Mesendoderm (in vitro differentiated cells): ENCODE results near the gene KRTAP19-5. TPM values are rescaled to one million over a fixed set of nuclear protein-coding genes. Genes with fewer than 3 reads are reported as not detected.

Experiments used
- DNase-seq: peaks from one replicate; pipeline ENCODE4 v3.0.0; 2013
- H2AK5ac ChIP-seq: 2 replicates; pipeline ENCODE4 v1.6.1; 2013; ENCODE audit warnings: low read length, inconsistent platforms
- H2BK120ac ChIP-seq: 2 replicates; pipeline ENCODE4 v1.6.1; 2013; ENCODE audit warnings: low read depth, mild to moderate bottlenecking, low read length, moderate library complexity, mixed read lengths
- H2BK15ac ChIP-seq: replicated peaks from 2 replicates; pipeline ENCODE4 v1.6.1; 2013; ENCODE audit warnings: low read depth, mild to moderate bottlenecking, moderate library complexity
- H2BK5ac ChIP-seq: 2 replicates; pipeline ENCODE4 v1.6.1; 2013; ENCODE audit warnings: low read length, inconsistent platforms
- H3K18ac ChIP-seq: 2 replicates; pipeline ENCODE4 v1.6.1; 2013; ENCODE audit warnings: mild to moderate bottlenecking, low read length, mixed read lengths
- H3K23ac ChIP-seq: one replicate; pipeline ENCODE4 v1.6.1; 2013; ENCODE audit warnings: low read length
- H3K27ac ChIP-seq: 2 replicates; pipeline ENCODE4 v1.5.1; 2013; ENCODE audit warnings: low read depth, mild to moderate bottlenecking, inconsistent platforms, low read length, moderate library complexity
- H3K27me3 ChIP-seq: 2 replicates; pipeline ENCODE4 v1.6.1; 2013; ENCODE audit warnings: low read length, control low read depth, mild to moderate bottlenecking, inconsistent platforms; ENCODE audit not compliant: insufficient read depth, poor library complexity
- H3K36me3 ChIP-seq: 2 replicates; pipeline ENCODE4 v1.6.1; 2013; ENCODE audit warnings: low read length, inconsistent platforms; ENCODE audit not compliant: control insufficient read depth, insufficient read depth
- H3K4ac ChIP-seq: one replicate; pipeline ENCODE4 v1.6.1; 2013; ENCODE audit warnings: low read depth, mild to moderate bottlenecking, low read length, moderate library complexity
- H3K4me1 ChIP-seq: 2 replicates; pipeline ENCODE4 v1.6.1; 2013; ENCODE audit warnings: low read depth, low read length, inconsistent platforms; ENCODE audit not compliant: control insufficient read depth
- H3K4me2 ChIP-seq: 2 replicates; pipeline ENCODE4 v1.6.1; 2013; ENCODE audit warnings: low read length
- H3K4me3 ChIP-seq: 2 replicates; pipeline ENCODE4 v1.5.1; 2013; ENCODE audit warnings: mild to moderate bottlenecking, low read length
- H3K56ac ChIP-seq: one replicate; pipeline ENCODE4 v1.6.1; 2013; ENCODE audit warnings: low read length
- H3K79me1 ChIP-seq: 2 replicates; pipeline ENCODE4 v1.6.1; 2013; ENCODE audit warnings: low read length, inconsistent platforms
- H3K79me2 ChIP-seq: 2 replicates; pipeline ENCODE4 v1.6.1; 2013; ENCODE audit warnings: mild to moderate bottlenecking, low read length; ENCODE audit not compliant: control insufficient read depth, insufficient read depth
- H3K9ac ChIP-seq: 2 replicates; pipeline ENCODE4 v1.6.1; 2013; ENCODE audit warnings: low read length, inconsistent platforms
- H4K5ac ChIP-seq: one replicate; pipeline ENCODE4 v1.6.1; 2013; ENCODE audit warnings: low read length
- H4K8ac ChIP-seq: one replicate; pipeline ENCODE4 v1.6.1; 2013; ENCODE audit warnings: low read depth, mild to moderate bottlenecking, control low read depth, low read length, moderate library complexity
- WGBS: extraction: QIAGEN DNeasy Blood & Tissue Kit; methylation state at CpG from one replicate; pipeline ENCODE4 v1.1.7; 2013; ENCODE audit warnings: low lambda C conversion rate, missing lambda C conversion rate; ENCODE audit not compliant: insufficient coverage; ENCODE audit errors: extremely low coverage; 5-methylcytosine and 5-hydroxymethylcytosine counted together
- small RNA-seq: library from polyadenylated mRNA; stranded (forward); fragments of <200 nt; extraction: miRNeasy Mini kit (QIAGEN cat#:217004); gene quantifications from one replicate; pipeline ENCODE3, GENCODE V24; 2013; ENCODE audit not compliant: insufficient read depth

The KRTAP19-5 gene

DNA sequence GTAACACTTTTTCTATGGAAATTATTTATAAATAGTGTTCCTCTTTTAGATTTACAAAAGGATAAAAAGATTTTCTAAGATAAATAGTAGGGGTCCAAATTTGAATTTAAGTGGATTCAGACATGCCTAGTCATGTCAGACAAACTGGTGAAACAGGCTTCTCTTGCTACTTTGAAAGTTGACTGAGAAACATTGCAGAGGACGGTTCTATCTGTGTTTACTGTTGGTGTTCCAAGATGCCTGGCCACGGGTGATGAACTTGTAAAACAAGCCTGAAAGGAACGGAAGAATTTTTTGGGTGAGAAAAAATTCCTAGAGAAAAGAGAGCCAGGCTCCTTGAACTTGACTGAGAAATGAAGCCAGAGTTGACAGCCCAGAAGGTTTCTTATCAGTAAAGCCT lies 23.9 kb downstream of the KRTAP19-5 start:
- Histone ChIP-seq H2AK5ac (no peak overlapping the region), H4K8ac (no peak overlapping the region), H3K79me2 (no peaks in the 10 kb centered on the region), H3K4me3 (no peak overlapping the region), H3K18ac (no peak overlapping the region), H3K4me1 (no peaks in the 10 kb centered on the region), H3K27ac (no peak overlapping the region), H2BK120ac (no peak overlapping the region), H3K4ac (no peak overlapping the region), H3K36me3 (no peaks in the 10 kb centered on the region), H3K4me2 (no peak overlapping the region), H4K5ac (no peak overlapping the region), H3K23ac (no peak overlapping the region), H3K9ac (no peak overlapping the region), H2BK15ac (no peak overlapping the region), H2BK5ac (no peak overlapping the region), H3K56ac (no peak overlapping the region), H3K79me1 (no peaks in the 10 kb centered on the region), H3K27me3 (no peaks in the 10 kb centered on the region)
- DNase-seq, result no peak
- WGBS, result no CpG with 5 or more reads among the region's 3 CpGs

DNA sequence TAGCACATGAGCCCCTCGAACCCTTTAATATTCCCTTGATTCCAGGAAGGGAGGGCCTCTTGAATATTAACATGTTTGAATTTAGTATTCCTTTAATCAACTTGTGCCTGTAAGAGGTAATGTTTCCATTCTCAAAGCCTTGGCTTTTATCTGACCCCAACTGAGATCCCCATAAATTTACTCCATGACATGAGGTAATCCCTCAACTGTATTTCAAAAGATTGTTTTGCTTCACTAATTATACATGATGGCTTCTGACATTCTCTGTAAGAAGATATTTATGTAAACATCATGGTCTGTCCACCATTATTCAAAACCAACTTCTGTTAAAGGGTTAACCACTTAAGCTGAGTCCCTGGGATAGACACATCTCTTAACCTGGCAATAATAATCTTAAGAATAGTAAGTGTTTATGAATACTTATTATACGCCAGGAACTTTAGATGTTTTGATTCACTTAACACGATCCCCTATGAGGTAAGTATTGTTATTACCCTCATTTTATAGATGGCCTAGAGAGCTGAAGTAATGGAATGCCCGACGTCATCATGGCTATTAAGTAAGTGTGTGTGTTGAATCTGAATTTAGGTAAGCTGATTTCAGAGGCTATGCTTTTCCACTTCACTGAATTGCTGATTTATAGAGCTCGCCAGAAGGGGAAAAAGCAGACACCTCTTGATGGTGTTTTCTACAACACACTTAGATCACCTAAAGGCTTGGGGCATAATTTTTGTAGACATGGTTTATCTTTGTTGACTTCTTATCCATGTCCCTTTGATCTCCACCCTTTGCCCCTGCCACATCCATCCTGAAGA lies 32.8 kb downstream of the KRTAP19-5 start:
- H3K9ac ChIP-seq, result no peak overlapping the region
- no peak overlapping the region for H3K4me3 ChIP-seq
- no peak for DNase-seq

DNA sequence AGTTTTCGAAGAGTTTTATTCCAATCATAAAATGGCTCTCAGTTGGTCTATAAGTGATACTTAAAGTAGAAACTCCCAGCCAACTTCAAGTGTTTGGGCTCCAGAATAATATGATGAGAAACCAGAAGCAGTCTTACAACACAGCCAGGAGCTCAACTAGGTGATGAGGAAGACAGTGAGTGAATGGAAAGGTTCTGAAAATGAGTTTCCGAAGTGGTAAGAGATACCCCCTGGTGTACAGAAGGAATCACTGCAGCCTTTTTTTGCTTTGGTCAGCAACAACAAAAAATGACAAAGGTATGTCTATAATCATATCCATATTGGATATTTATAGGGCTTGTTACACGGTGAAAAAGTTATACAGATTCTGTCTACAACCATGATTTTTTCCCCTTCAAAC lies 38.2 kb downstream of the KRTAP19-5 start:
- H3K56ac ChIP-seq, result no peak overlapping the region
- WGBS, result no CpG with 5 or more reads among the region's 3 CpGs

More for the DNA sequence above, 32.8 kb downstream of the KRTAP19-5 start:
- H4K8ac ChIP-seq, result no peak overlapping the region
- H2BK120ac ChIP-seq, result no peak overlapping the region
- no peaks in the 10 kb centered on the region for H3K79me2 ChIP-seq
- H3K4ac ChIP-seq, result no peak overlapping the region
- no peak overlapping the region for H3K18ac ChIP-seq
- H3K79me1 ChIP-seq, result no peaks in the 10 kb centered on the region
- H2BK15ac ChIP-seq, result no peak overlapping the region
- H3K4me1 ChIP-seq, result no peaks in the 10 kb centered on the region
- no peak overlapping the region for H3K4me2 ChIP-seq
- H3K23ac ChIP-seq, result no peak overlapping the region
- no peak overlapping the region for H2AK5ac ChIP-seq
- H3K27ac ChIP-seq, result no peak overlapping the region
- no peak overlapping the region for H3K56ac ChIP-seq
- H2BK5ac ChIP-seq, result no peak overlapping the region
- no peak overlapping the region for H4K5ac ChIP-seq
- H3K36me3 ChIP-seq, result no peaks in the 10 kb centered on the region
- WGBS, result no CpG with 5 or more reads among the region's 6 CpGs
- H3K27me3 ChIP-seq, result no peaks in the 10 kb centered on the region

More for the DNA sequence above, 38.2 kb downstream of the KRTAP19-5 start:
- Histone ChIP-seq H3K4me2 (no peak overlapping the region), H3K18ac (no peak overlapping the region), H3K9ac (no peak overlapping the region), H2AK5ac (no peak overlapping the region), H4K8ac (no peak overlapping the region), H2BK5ac (no peak overlapping the region), H2BK120ac (no peak overlapping the region), H2BK15ac (no peak overlapping the region), H3K4ac (no peak overlapping the region), H3K79me1 (no peaks in the 10 kb centered on the region), H3K36me3 (no peaks in the 10 kb centered on the region), H3K27me3 (no peaks in the 10 kb centered on the region), H3K79me2 (no peaks in the 10 kb centered on the region), H3K23ac (no peak overlapping the region), H3K4me1 (no peaks in the 10 kb centered on the region), H3K4me3 (no peak overlapping the region), H3K27ac (no peak overlapping the region), H4K5ac (no peak overlapping the region)
- DNase-seq, result peak; percentile 49

Small RNAs within 50 kb of the gene (small RNA-seq; reads per million reads assigned to genes)
- gene AP000567.1 (not detected), gene KRTAP19-10P (not detected), gene KRTAP19-11P (not detected), gene KRTAP19-9P (not detected)
